ENCODE data around the gene RIPOR3. TPM values are rescaled to one million over a fixed set of nuclear protein-coding genes. Genes with fewer than 3 reads are reported as not detected.
"Not testable (repeated sequence)": the region's sequence is repeated elsewhere in the genome, so short reads cannot be mapped to it uniquely, and the experiment has no call there.

Gene RIPOR3
- total RNA-seq, 1 donor from 2014 or later: 0.44 TPM

DNA sequence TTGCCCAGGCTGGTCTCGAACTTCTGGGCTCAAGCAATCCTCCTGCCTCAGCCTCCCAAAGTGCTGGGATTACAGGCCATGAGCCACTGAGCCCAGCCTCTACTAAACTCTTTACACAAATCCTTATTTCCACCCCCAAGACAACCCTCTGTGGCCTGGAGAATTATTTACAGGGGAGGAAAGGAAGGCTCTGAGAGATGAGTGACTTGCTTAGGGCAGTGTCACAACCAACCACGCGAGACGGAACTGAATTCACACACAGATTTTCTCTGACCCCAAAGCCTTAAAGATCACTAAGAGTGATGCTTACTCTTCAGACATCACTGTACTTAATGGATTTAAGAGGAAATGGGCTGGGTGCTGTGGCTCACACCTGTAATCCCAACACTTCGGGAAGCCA, 86.2 kb downstream of the RIPOR3 start:
- no peak for TF ChIP-seq CTCF (conservative IDR thresholded peaks at IDR 0.05)
- H3K36me3 Mint-ChIP-seq (ENCODE audit: low read depth): no peaks in the 10 kb centered on the region
- H3K27me3 Mint-ChIP-seq (ENCODE audit: low read depth): no peaks in the 10 kb centered on the region
- DNase-seq (ENCODE audit: low read depth, low spot score): no peak
- H3K27ac Mint-ChIP-seq (ENCODE audit: unreplicated experiment): no peak overlapping the region
- H3K9me3 Mint-ChIP-seq: no peaks in the 10 kb centered on the region
- no peak overlapping the region for H3K4me3 Mint-ChIP-seq
- H3K4me1 Mint-ChIP-seq: peaks cover 5% of the 10 kb centered on the region

- Mint-ChIP-seq H3K4me3 (no peak overlapping the region), H3K9me3 (no peaks in the 10 kb centered on the region), H3K27me3 (ENCODE audit: low read depth) (no peaks in the 10 kb centered on the region), H3K36me3 (ENCODE audit: low read depth) (no peaks in the 10 kb centered on the region), H3K4me1 (peaks cover 5% of the 10 kb centered on the region), H3K27ac (ENCODE audit: unreplicated experiment) (peak overlapping the region; percentile 29)
- DNase-seq (ENCODE audit: low read depth, low spot score): no peak
- no peak for TF ChIP-seq CTCF (conservative IDR thresholded peaks at IDR 0.05)
These were observed 86.9 kb downstream of the RIPOR3 start for GRCh38 chr20:50604451-50604850.

DNA sequence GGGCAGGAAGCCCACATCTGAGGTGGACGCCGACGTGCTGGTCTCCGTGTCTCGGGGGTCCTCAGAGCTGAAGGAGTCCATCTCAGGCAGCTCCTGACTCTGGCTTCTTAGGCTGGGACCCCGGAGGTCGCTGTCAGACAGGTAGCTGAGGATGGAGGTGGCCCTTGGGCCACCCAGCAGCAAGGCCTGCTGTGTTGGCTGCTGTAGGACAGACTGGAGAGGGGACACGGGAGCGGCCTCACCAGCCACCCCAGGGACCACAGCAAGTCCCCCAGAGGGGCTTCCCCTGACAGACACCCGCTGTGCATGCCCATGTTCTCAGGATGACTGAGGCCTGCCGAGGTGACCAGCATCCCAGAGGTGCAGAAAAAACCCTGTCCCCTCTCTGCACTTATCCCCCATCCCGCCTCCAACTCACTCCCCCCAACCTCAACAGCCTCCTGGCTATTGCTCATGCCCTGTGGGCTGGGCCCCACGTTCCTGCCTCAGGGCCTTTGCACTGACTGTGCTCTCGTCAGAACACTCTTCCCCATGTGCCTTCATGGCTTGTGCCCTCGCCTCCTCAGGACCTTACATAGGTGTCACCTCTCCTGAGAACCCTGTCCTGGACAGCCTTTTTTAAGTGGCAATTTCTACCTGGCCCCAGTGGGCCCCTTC, 88.8 kb downstream of the RIPOR3 start:
- H3K9me3 Mint-ChIP-seq: no peaks in the 10 kb centered on the region
- H3K4me3 Mint-ChIP-seq: no peak overlapping the region
- H3K36me3 Mint-ChIP-seq (ENCODE audit: low read depth): no peaks in the 10 kb centered on the region
- no peak overlapping the region for H3K27ac Mint-ChIP-seq (ENCODE audit: unreplicated experiment)
- no peak for TF ChIP-seq CTCF (conservative IDR thresholded peaks at IDR 0.05)
- H3K27me3 Mint-ChIP-seq (ENCODE audit: low read depth): no peaks in the 10 kb centered on the region
- no peak for DNase-seq (ENCODE audit: low read depth, low spot score)
- peaks cover 5% of the 10 kb centered on the region for H3K4me1 Mint-ChIP-seq

- H3K27me3 Mint-ChIP-seq (ENCODE audit: low read depth): no peaks in the 10 kb centered on the region
- H3K4me3 Mint-ChIP-seq: no peak overlapping the region
- H3K27ac Mint-ChIP-seq (ENCODE audit: unreplicated experiment): no peak overlapping the region
- peaks cover 5% of the 10 kb centered on the region for H3K4me1 Mint-ChIP-seq
- H3K9me3 Mint-ChIP-seq: no peaks in the 10 kb centered on the region
- H3K36me3 Mint-ChIP-seq (ENCODE audit: low read depth): no peaks in the 10 kb centered on the region
- TF ChIP-seq CTCF (conservative IDR thresholded peaks at IDR 0.05): no peak
- no peak for DNase-seq (ENCODE audit: low read depth, low spot score)
These were observed 89.6 kb downstream of the RIPOR3 start for GRCh38 chr20:50601511-50602431.

DNA sequence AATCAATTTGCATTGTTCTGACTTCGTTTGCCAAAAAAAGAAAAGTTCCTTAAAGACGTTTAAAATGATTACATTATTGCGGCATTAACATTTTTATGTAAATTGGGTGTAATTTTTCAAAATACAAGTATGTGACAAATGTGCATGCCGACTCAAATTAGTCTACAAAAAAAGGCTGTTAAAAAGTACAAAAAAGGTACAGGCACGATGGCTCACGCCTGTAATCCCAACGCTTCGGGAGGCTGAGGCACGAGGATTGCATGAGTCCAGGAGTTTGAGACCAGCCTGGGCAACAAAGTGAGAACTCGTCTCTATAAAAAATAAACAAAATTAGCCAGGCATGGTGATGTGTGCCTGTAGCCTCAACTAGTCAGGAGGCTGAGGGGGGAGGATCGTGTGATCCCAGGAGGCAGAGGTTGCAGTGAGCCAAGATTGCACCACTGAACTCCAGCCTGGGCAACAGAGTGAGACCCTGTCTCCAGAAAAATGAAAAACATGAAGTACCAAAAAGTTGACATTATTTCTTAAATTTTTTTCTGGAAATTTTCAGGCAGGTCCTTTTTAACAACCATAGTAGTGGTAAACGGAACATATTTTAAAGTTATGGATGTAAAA, 91.0 kb downstream of the RIPOR3 start:
- H3K27me3 Mint-ChIP-seq (ENCODE audit: low read depth): no peaks in the 10 kb centered on the region
- no peak overlapping the region for H3K4me3 Mint-ChIP-seq
- TF ChIP-seq CTCF (conservative IDR thresholded peaks at IDR 0.05): no peak
- H3K36me3 Mint-ChIP-seq (ENCODE audit: low read depth): no peaks in the 10 kb centered on the region
- no peaks in the 10 kb centered on the region for H3K9me3 Mint-ChIP-seq
- H3K27ac Mint-ChIP-seq (ENCODE audit: unreplicated experiment): no peak overlapping the region
- no peak for DNase-seq (ENCODE audit: low read depth, low spot score)
- peaks cover 8% of the 10 kb centered on the region for H3K4me1 Mint-ChIP-seq

DNA sequence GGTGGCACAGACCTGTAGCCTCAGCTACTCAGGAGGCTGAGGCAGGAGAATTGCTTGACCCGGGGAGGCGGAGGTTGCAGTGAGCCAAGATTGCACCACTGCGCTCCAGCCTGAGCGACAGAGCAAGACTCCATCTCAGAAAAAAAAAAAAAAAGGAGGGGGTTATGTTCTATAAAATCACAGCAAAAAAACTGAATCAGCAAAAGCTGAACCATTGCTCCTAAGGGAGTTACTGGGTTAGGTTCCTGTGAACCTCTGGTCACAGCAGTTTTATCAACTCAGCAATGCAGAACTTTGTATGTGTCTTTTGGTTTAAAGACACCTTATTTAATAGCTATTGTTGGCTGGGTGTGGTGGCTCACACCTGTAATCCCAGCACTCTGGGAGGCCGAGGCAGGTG, 92.6 kb downstream of the RIPOR3 start:
- H3K4me1 Mint-ChIP-seq; H3K36me3 Mint-ChIP-seq (ENCODE audit: low read depth); H3K4me3 Mint-ChIP-seq; H3K27me3 Mint-ChIP-seq (ENCODE audit: low read depth); DNase-seq (ENCODE audit: low read depth, low spot score); H3K9me3 Mint-ChIP-seq; H3K27ac Mint-ChIP-seq (ENCODE audit: unreplicated experiment): not testable (repeated sequence)

Data from neural crest cell (in vitro differentiated cells).